Neural progenitor cell (in vitro differentiated cells): ENCODE data around the gene HSPA1B. TPM values are rescaled to one million over a fixed set of nuclear protein-coding genes. Genes with fewer than 3 reads are reported as not detected.

Experiments
- DNase-seq: peaks from one replicate; pipeline ENCODE4 v3.0.0-alpha.2; 2016; ENCODE audit warnings: low spot score
- H2AFZ ChIP-seq: fragments of 200-600 bp; sonication (generic); replicated peaks from 2 replicates; pipeline ENCODE4 v1.6.1; 2016; ENCODE audit warnings: antibody characterized with exemption
- H3F3A ChIP-seq: fragments of 200-600 bp; sonication (generic); 2 replicates; pipeline ENCODE4 v1.6.1; 2016; ENCODE audit warnings: antibody characterized with exemption, low read depth
- H3K27ac ChIP-seq: fragments of 200-600 bp; sonication (generic); 2 replicates; pipeline ENCODE4 v1.5.1; 2016; ENCODE audit warnings: mild to moderate bottlenecking
- H3K27me3 ChIP-seq: fragments of 200-600 bp; sonication (generic); 2 replicates; pipeline ENCODE4 v1.6.1; 2016; ENCODE audit warnings: mild to moderate bottlenecking, moderate library complexity
- H3K36me3 ChIP-seq: fragments of 200-600 bp; sonication (generic); 2 replicates; pipeline ENCODE4 v1.5.1; 2016
- H3K4me1 ChIP-seq: fragments of 200-600 bp; sonication (generic); 2 replicates; pipeline ENCODE4 v1.6.1; 2016; ENCODE audit warnings: mixed run types
- H3K4me2 ChIP-seq: fragments of 200-600 bp; sonication (generic); 2 replicates; pipeline ENCODE4 v1.6.1; 2016
- H3K4me3 ChIP-seq: fragments of 200-600 bp; sonication (generic); 2 replicates; pipeline ENCODE4 v1.5.1; 2016
- H3K79me2 ChIP-seq: fragments of 200-600 bp; sonication (generic); 2 replicates; pipeline ENCODE4 v1.6.1; 2016; ENCODE audit warnings: low read depth
- H3K9ac ChIP-seq: fragments of 200-600 bp; sonication (generic); 2 replicates; pipeline ENCODE4 v1.6.1; 2016
- H3K9me3 ChIP-seq: fragments of 200-600 bp; sonication (generic); 2 replicates; pipeline ENCODE4 v1.5.1; 2016; ENCODE audit warnings: low read depth
- H4K20me1 ChIP-seq: fragments of 200-600 bp; sonication (generic); 2 replicates; pipeline ENCODE4 v1.6.1; 2016; ENCODE audit warnings: low read depth
- H3K27ac Mint-ChIP-seq: 3 replicates; pipeline ENCODE4 v1.8.0; 2021; ENCODE audit warnings: mixed read lengths
- H3K27me3 Mint-ChIP-seq: 2 replicates; pipeline ENCODE4 v1.8.0; 2022; ENCODE audit warnings: low read depth, mild to moderate bottlenecking, inconsistent platforms, moderate library complexity, mixed read lengths; ENCODE audit not compliant: insufficient read depth
- H3K36me3 Mint-ChIP-seq: 3 replicates; pipeline ENCODE4 v1.8.0; 2021; ENCODE audit warnings: mixed read lengths
- H3K4me1 Mint-ChIP-seq: 3 replicates; pipeline ENCODE4 v1.8.0; 2021; ENCODE audit warnings: mixed read lengths
- H3K4me3 Mint-ChIP-seq: 3 replicates; pipeline ENCODE4 v1.8.0; 2021; ENCODE audit warnings: mild to moderate bottlenecking, moderate library complexity, mixed read lengths
- H3K9me3 Mint-ChIP-seq: 3 replicates; pipeline ENCODE4 v1.8.0; 2020; ENCODE audit warnings: mixed read lengths
- EZH2 ChIP-seq: fragments of 200-600 bp; sonication (generic); IDR thresholded peaks from 2 replicates; pipeline ENCODE4 v1.6.1; 2017; ENCODE audit warnings: antibody characterized with exemption, mild to moderate bottlenecking, moderate library complexity
- EZH2phosphoT487 ChIP-seq: fragments of 200-600 bp; sonication (generic); IDR thresholded peaks from 2 replicates; pipeline ENCODE4 v1.6.1; 2017; ENCODE audit warnings: antibody characterized with exemption
- total RNA-seq: library from RNA; depleted of rRNA; stranded (reverse); fragments of >200 nt; gene quantifications from 2 replicates; pipeline ENCODE4 v1.2.3, GENCODE V29; 2015; ENCODE audit warnings: low replicate concordance
- TF ChIP-seq, protein P1 (sequence below): fragments of 200-600 bp; sonication (generic); IDR thresholded peaks from 2 replicates; pipeline ENCODE4 v1.5.1; 2017; ENCODE audit warnings: antibody characterized with exemption, mild to moderate bottlenecking

HSPA1B gene
- total RNA-seq, 1 donor from 2014 or later, result 35.3 TPM

DNA sequence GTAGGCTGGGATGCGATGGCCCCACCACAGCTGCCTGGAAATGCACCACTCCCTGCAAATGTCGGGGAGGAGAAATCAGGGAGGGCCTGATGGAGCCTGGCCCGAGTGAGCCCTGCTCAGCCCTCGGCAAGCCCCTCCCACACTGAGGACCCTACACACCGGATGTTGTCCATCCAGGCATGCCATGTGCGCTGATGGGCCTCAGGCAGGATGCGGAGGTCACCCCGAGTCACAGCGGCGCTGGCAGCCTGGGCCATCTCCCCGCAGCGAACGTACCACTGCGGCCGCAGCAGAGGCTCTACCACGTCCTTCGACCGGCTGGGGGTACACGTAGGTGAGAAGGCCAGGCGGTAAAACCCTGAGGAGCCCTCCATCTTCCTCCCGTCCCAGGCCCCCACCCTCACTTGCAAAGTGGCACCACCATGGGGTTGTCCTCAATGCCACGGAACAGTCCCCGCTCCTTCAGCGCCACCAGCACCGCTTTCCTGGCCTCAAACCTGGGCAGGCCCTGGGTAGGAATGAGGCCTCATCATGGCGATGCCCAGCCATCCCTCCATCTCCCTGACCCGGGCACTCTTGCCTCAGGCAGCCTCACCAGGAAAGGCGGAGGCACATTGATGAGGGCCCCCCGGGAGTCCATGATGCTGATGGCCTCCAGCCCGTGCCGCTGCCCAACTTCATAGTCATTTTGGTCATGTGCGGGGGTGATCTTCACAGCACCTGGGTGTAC lies 45.2 kb upstream of the HSPA1B start:
- no peaks in the 10 kb centered on the region for H3K79me2 ChIP-seq
- H3K9me3 ChIP-seq, result no peaks in the 10 kb centered on the region
- no peak overlapping the region for H3K4me3 ChIP-seq
- H3K27ac Mint-ChIP-seq, result no peak overlapping the region
- H2AFZ ChIP-seq, result no peak overlapping the region
- no peak overlapping the region for H3K27ac ChIP-seq
- no peaks in the 10 kb centered on the region for H3K4me1 Mint-ChIP-seq
- no peak for DNase-seq
- no peaks in the 10 kb centered on the region for H3K36me3 ChIP-seq
- H3K4me1 ChIP-seq, result no peaks in the 10 kb centered on the region
- H3K9me3 Mint-ChIP-seq, result no peaks in the 10 kb centered on the region
- H3K9ac ChIP-seq, result no peak overlapping the region
- peaks cover 2% of the 10 kb centered on the region for H3K27me3 Mint-ChIP-seq
- TF ChIP-seq, protein P1, sequence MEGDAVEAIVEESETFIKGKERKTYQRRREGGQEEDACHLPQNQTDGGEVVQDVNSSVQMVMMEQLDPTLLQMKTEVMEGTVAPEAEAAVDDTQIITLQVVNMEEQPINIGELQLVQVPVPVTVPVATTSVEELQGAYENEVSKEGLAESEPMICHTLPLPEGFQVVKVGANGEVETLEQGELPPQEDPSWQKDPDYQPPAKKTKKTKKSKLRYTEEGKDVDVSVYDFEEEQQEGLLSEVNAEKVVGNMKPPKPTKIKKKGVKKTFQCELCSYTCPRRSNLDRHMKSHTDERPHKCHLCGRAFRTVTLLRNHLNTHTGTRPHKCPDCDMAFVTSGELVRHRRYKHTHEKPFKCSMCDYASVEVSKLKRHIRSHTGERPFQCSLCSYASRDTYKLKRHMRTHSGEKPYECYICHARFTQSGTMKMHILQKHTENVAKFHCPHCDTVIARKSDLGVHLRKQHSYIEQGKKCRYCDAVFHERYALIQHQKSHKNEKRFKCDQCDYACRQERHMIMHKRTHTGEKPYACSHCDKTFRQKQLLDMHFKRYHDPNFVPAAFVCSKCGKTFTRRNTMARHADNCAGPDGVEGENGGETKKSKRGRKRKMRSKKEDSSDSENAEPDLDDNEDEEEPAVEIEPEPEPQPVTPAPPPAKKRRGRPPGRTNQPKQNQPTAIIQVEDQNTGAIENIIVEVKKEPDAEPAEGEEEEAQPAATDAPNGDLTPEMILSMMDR, result no peak
- peaks cover 18% of the 10 kb centered on the region for H3K36me3 Mint-ChIP-seq
- no peaks in the 10 kb centered on the region for H3K27me3 ChIP-seq
- H3F3A ChIP-seq, result no peaks in the 10 kb centered on the region
- no peak overlapping the region for H3K4me3 Mint-ChIP-seq
- no peak overlapping the region for H3K4me2 ChIP-seq
- H4K20me1 ChIP-seq, result no peaks in the 10 kb centered on the region

DNA sequence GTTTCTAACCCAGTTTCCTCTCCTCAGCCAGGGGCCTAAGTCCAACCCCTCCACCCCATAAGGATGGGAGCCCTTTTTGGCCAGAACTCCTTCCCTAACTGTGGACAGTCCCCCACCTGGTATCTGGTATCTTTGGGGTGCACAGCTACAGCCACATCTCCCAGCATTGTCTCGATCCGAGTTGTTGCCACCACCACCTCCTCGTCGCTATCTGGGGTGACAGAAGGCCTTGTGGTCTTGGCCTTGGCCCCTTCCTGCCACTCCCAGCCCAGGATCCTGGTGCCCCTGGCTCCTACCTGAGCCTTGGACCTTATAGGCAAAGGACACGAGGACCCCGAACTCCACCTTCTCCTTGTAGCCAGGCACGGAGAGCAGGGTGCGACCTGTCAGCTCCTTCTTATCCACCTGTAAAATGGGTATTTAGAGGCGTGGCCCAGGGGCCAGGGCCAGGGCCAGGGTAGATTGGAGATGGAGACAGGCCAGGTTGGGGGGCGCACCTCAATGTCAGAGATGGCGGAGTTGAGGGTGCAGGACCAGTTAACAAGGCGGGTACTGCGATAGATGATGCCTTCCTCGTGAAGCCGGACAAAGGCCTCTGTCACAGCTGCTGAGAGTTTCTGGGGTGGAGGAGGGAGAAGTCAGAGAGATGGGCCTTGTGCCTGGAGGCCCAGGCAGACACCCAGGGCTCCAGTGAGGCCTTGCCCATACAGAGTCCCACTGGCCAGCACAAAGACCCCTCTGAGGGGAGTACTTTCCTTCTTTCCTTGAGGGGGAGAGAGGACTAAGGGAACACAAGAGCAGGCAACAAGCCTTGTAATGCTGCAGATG lies 43.2 kb upstream of the HSPA1B start:
- Histone ChIP-seq H2AFZ (no peak overlapping the region), H4K20me1 (no peaks in the 10 kb centered on the region), H3K27ac (no peak overlapping the region), H3K27me3 (no peaks in the 10 kb centered on the region), H3K36me3 (no peaks in the 10 kb centered on the region), H3K4me1 (no peaks in the 10 kb centered on the region), H3K9me3 (no peaks in the 10 kb centered on the region), H3K4me3 (no peak overlapping the region), H3K9ac (no peak overlapping the region), H3K4me2 (no peak overlapping the region), H3K79me2 (no peaks in the 10 kb centered on the region), H3F3A (peaks cover 4% of the 10 kb centered on the region)
- peaks cover 20% of the 10 kb centered on the region for H3K36me3 Mint-ChIP-seq
- no peaks in the 10 kb centered on the region for H3K9me3 Mint-ChIP-seq
- no peak for DNase-seq
- H3K4me3 Mint-ChIP-seq, result no peak overlapping the region
- TF ChIP-seq, protein P1, result no peak
- TF ChIP-seq EZH2phosphoT487, result no peak
- TF ChIP-seq EZH2, result no peak
- no peaks in the 10 kb centered on the region for H3K4me1 Mint-ChIP-seq
- peaks cover 2% of the 10 kb centered on the region for H3K27me3 Mint-ChIP-seq
- no peak overlapping the region for H3K27ac Mint-ChIP-seq

DNA sequence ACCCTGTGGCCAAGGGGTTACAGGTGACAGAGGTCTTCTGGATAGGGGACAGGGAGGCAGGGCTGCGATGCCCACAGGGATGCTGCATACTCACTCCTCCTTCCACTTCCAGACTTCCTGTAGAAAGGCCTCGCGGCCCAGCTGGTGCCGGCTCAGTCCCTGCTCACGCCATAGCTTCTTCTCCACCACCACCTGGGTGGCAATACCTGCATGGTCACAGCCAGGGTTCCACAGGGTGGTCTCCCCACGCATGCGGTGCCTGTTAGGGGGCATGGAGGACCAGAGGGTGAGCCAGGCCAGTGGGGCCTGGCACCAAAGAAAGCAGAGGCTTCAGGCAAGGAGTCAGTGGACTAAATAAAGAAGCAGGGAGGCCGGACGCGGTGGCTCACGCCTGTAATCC lies 42.1 kb upstream of the HSPA1B start:
- Mint-ChIP-seq H3K36me3 (peaks cover 18% of the 10 kb centered on the region), H3K9me3 (no peaks in the 10 kb centered on the region), H3K4me1 (no peaks in the 10 kb centered on the region), H3K4me3 (no peak overlapping the region), H3K27me3 (peaks cover 2% of the 10 kb centered on the region), H3K27ac (no peak overlapping the region)
- no peak overlapping the region for H3K27ac ChIP-seq
- H2AFZ ChIP-seq, result no peak overlapping the region
- H3K9ac ChIP-seq, result no peak overlapping the region
- H3K9me3 ChIP-seq, result no peaks in the 10 kb centered on the region
- H3K79me2 ChIP-seq, result no peaks in the 10 kb centered on the region
- TF ChIP-seq, protein P1, result no peak
- TF ChIP-seq EZH2 (no peak), EZH2phosphoT487 (no peak)
- H3K27me3 ChIP-seq, result no peaks in the 10 kb centered on the region
- H3K4me2 ChIP-seq, result no peak overlapping the region
- no peak overlapping the region for H3K4me3 ChIP-seq
- H3F3A ChIP-seq, result peaks cover 6% of the 10 kb centered on the region
- no peaks in the 10 kb centered on the region for H3K4me1 ChIP-seq
- H4K20me1 ChIP-seq, result no peaks in the 10 kb centered on the region
- peaks cover 4% of the 10 kb centered on the region for H3K36me3 ChIP-seq
- DNase-seq, result no peak
